ENCODE measurements around the gene ZNF311. TPM values are rescaled to one million over a fixed set of nuclear protein-coding genes. Genes with fewer than 3 reads are reported as not detected.

Gene ZNF311
- total and polyA plus RNA-seq, 2 of the 13 experiments (the other 11 are each of a cell fraction or from before 2014, with no cell fraction given): not detected

- TF ChIP-seq MXD4 (CRISPR knock-in tag; IDR thresholded peaks at IDR 0.05) (peak; percentile 37; the same call in 1 of the 2 replicates), ZBED4 (CRISPR knock-in tag; IDR thresholded peaks at IDR 0.05; ENCODE audit: borderline replicate concordance) (no peak), ZNF841 (CRISPR knock-in tag; IDR thresholded peaks at IDR 0.05; ENCODE audit: borderline replicate concordance) (no peak), ZNF234 (CRISPR knock-in tag; conservative IDR thresholded peaks at IDR 0.05) (no peak), STAT6 (CRISPR knock-in tag; IDR thresholded peaks at IDR 0.05; ENCODE audit: borderline replicate concordance) (no peak; the same call in 1 of the 2 replicates), SMARCC2 (IDR thresholded peaks at IDR 0.05) (no peak), CBX2 (IDR thresholded peaks at IDR 0.05; ENCODE audit: low read depth, low read length) (no peak), CBX2 (CRISPR knock-in tag; IDR thresholded peaks at IDR 0.05; ENCODE audit: low read depth) (no peak), HNRNPL (IDR thresholded peaks at IDR 0.05; ENCODE audit: low read depth, low read length) (no peak), ZBTB33 (CRISPR knock-in tag; IDR thresholded peaks at IDR 0.05) (0 out of 2 replicates have a peak, but pooled peaks have one; percentile 6), ZNF644 (CRISPR knock-in tag; IDR thresholded peaks at IDR 0.05; ENCODE audit: low read depth) (no peak), GTF3A (CRISPR knock-in tag; conservative IDR thresholded peaks at IDR 0.05) (0 out of 2 replicates have a peak, but pooled peaks have one; percentile 6), ZNF547 (CRISPR knock-in tag; IDR thresholded peaks at IDR 0.05) (peak; percentile 67), NFKB2 (CRISPR knock-in tag; IDR thresholded peaks at IDR 0.05; ENCODE audit: borderline replicate concordance) (no peak), TFDP1 (CRISPR knock-in tag; IDR thresholded peaks at IDR 0.05; ENCODE audit: borderline replicate concordance) (no peak), HOXA3 (CRISPR knock-in tag; IDR thresholded peaks at IDR 0.05) (peak; percentile 55; the same call in 1 of the 2 replicates), ZNF253 (CRISPR knock-in tag; IDR thresholded peaks at IDR 0.05; ENCODE audit: borderline replicate concordance) (no peak), SP1 (IDR thresholded peaks at IDR 0.05) (no peak), SP1 (CRISPR knock-in tag; IDR thresholded peaks at IDR 0.05) (no peak)
These were observed 24.2 kb downstream of the ZNF311 start (continued) for GRCh38 chr6:28980852-28981430.
